ENCODE results near the gene PTOV1.

PTOV1 gene

DNA sequence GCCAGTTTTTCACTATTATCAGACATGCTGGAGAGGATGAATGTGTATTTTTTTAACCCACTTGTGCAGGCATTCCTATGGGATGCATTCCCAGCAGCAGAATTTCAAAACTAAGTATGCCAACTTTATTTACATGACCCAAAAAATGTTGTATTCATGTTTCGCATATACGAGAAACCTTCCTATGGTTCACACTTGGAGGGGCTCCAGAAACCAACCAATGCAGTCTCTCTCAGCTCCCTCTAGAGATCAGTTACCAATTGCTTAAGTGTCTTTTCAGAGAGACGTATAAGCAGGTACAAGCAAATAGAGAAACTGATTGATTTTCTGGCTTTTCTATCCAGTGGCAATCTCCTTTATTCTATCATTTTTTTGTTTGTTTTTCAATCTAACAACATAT lies 5.5 kb upstream of the PTOV1 start:
- no peak for DNase-seq

DNA sequence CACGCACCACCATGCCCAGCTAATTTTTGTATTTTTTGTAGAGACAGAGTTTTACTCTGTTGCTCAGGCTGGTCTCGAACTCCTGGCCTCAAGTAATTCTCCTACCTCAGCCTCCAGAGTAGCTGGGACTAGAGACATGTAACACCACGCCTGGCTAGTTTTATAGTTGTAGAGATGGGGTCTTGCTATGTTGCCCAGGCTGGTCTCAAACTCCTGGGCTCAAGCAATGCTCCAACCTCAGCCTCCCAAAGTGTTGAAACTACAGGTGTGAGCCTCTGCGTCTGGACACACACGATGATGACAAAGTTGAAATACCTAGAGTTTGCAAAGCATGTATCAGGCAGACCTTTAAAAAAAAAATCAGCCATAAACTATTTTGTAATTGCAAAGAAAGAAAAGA lies 4.6 kb upstream of the PTOV1 start:
- no peak for DNase-seq

DNA sequence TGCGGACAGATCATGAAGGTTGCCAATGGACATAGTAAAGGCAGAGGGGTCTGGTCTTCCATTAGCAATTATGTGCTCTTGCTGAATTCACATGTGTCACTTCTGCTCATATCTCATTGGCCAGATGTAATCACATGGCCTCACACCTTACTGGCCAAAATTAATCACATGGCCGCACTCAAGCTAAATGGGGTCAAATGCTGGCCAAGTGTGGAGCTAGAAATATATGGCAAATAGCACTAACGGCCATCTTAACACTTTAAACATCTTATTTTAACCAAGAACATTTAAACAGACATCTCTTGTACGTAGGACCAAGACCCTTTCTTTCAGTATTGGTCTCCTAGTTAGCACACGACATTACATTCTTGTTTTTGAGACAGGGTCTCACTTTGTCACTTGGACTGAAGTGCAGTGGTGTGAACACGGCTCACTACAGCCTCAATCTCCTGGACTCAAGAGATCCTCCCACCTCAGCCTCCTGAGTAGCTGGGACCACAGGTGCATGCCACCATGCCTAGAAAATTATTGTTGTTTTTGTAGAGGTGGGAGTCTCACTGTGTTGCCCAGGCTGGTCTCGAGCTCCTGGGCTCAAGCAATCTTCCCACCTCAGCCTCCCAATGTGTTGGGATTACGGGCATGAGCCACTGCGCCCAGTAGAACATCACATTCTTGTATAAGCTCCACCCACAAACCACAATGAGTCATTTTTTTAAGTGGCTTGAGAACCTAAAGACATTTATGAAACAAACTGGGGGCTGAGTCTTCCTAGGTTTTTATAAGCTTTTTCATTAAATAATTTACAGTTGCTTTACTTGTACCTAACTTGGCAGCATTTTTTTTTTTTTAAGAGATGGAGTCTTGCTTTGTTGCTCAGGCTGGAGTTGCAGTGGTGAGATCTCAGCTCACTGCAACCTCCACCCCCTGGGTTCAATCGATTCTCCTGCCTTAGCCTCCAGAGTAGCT lies 2.9 kb upstream of the PTOV1 start:
- no peak for DNase-seq

DNA sequence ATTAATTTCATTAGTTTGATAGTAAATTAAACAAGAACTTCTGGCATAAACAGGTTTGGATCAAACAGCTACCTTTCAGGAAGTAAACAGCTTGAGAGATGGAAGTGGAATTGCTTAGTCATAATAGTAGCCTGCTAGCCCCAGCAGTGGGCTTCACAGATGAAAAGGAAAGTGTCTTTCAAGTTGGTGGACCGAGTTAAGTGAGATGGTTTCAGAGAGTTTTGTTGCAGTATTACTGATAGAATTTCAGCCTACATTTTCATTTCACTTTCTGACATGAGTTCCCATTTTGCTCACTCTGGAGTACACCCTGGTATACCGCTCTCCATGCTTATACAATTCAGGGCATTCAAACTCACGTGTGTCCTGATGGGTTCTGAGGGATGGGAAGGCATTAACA lies 2.0 kb upstream of the PTOV1 start:
- no peak for DNase-seq

DNA sequence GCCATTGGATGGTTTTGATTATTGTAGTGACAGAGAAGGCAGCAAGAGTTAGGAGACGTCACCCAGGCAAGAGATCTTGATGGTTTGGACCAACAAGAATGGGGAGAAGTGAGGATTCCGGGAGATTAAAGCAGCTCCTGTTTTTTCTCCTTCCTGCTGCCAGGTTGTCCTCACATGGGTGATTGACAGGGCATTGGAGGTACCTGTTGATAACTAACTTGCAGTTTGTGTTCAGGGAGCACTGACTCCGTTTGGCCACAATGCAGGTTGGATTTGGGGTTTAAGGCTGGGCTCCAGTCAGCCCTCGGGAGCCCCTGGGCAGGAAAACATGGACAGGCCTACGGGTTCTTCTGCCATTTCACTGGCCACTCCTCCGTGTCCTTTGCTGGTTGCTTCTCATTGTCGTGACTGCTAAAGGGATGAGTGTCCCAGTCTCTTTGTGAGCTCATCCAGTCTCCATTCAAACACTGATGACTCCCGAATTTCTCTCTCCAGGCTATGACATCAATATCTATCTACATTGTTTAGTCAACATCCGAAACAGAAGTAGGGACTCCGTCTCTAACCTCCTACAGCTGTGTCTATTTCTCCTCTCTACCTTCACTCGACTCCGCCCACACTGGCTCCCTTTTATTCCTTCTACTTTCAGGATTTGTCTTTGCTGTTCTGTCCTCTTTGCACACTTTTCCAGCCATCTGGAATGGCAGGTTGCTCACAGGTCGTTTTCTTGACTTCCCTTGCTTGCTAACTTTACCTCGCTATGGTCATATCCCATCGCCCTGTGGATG lies 1.3 kb upstream of the PTOV1 start:
- no peak for DNase-seq

DNA sequence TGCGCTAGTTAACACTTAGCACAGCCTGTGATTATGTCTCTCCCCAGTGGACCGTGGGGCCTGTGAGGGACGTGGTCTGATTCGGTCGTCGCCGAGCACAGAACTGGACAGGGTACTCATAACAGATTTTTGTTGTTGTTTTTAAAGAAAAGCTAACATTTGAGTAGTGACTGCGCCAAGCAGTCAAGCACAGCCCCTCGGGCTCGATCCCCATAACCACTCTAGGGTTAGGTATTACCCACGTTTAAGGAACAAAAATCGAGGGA lies 805 bp upstream of the PTOV1 start:
- no peak for DNase-seq

DNA sequence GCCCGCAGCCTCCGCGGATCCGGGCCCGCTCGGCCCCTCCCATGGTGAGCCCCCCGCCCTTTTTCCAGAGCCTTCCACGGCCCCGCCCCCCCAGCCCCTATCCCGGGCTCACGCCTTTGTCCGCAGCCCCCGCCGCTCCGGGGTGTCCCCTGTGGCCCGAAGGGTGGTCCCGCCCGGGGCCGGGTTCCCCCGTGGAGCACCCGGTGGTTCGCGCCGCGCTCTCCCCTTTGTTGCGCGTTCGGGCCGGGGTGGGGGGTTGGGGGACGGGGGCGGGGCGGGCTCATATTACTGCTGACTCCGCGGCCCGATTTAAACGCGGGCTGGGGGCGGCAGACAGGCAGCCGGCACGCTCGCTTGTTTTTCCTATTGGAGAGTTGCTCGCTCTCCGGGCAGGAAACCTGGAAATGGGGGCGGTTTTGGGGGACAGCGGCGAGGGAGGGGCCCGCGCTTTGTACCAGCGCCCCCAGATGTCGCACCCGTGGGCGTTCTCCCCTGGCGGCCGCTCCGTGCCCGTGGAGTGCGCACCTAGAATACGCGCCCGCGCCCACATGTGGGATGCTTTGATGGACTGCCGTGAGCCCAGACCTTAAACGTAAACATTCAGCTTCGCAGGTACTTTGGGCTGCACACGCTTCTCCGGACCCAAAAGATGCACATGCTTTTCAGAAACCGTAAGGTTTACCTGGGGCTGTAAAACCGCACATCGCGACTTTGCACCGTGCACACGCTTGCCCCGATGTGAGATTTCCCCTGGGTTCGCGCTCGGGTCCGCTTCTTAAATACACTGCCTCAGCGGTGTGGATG lies 699 bp downstream of the PTOV1 start:
- DNase-seq = peak; percentile 82

DNA sequence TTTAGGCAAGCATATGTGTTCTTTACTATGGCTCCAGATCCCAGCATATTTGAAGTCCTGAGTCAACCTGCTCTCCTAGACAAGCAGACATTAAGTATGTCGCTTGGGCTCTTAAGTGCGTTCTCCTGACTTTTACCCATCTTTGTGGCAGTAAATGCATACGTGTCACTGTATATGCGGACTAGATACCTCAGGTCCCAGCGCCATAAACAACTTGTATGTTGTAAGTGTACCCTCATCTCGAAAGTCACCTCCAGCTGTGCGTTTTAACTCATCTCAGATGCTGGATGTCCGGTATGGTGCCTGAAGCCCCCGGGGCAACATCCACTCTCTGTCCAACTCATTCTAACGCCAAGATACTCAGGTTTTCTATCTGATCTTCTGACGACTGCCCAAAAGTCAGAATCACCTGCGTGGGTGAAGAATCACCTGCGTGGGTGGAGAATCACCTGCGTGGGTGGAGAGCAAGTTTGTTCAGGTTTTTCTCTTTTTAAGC lies 1.7 kb downstream of the PTOV1 start:
- DNase-seq = no peak

DNA sequence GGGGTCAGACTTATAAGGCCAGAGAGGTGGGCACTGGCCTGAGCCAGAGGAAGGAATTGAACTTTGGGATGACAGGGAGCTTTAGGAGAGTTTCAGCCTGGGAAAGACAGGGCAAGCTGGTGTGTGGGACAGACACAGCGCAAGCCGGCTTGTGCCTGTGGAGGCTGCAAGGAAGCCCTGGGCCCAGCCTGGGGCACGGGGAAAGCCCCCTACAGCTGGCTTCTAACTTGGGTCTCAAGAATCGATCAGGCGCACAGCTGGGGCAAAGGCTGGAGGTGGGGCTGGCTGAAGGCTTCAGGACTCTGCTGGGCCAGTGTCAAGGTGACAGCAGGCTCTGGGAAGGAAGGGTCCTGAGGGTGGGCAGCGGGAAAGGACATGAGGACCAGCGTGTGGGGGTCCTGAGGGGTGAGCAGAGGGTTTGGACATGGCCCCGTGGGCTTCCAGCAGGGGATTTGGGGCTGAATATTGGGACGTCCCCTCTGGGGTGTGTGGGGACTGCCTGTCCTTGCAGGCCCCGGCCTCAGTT lies 3.0 kb downstream of the PTOV1 start:
- DNase-seq = no peak

DNA sequence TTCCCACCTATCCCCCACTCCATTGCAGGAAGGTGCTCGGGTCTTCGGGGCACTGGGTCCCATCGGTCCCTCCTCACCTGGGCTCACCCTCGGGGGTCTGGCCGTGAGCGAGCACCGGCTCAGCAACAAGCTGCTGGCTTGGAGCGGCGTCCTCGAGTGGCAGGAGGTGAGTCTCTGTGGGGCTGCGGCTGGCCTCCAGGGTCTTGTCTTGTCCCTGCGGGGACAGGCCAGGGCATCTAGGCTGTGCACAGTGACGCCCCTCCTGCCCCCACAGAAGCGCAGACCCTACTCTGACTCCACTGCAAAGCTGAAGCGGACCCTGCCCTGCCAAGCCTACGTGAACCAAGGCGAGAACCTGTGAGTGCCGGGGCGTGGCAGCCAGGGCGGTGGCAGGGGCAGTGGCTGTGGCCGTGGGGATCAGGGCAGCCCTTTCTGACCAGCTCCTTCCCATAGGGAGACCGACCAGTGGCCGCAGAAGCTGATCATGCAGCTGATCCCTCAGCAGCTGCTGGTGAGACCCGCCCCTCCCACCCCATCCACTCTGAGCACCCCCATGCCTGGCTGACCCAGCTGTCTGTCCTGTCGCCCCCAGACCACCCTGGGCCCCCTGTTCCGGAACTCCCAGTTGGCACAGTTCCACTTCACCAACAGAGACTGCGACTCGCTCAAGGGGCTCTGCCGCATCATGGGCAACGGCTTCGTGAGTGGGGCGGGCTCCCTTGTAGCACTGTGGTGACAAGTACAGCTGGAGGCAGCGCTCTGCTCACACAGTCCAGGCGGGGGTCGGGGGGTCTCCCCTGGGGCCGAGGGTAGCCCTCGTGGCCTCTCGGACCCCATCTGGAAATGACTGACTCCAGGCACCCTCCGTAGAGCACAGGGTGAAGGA lies 3.7 kb downstream of the PTOV1 start:
- no peak for DNase-seq

DNA sequence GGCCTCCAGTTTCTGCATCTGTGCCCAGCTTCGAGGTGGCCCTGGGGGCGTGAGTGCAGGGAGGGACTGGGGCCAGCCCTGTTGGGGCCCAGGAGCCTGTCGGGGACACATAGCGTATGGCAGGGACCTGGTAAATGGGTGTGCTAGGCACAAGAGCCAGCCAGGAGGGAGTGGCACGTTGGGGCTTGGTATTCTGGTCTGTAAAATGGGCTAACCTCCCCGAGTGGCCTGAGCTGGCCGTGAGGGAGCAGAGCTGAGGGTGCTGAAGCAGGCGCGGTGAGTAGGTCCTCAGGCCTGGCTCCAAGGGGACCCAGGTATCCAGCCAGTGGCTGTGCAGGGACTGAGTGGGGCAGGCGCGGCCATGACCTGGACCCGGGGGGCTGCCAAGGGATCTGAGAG lies 4.3 kb downstream of the PTOV1 start:
- DNase-seq = no peak

DNA sequence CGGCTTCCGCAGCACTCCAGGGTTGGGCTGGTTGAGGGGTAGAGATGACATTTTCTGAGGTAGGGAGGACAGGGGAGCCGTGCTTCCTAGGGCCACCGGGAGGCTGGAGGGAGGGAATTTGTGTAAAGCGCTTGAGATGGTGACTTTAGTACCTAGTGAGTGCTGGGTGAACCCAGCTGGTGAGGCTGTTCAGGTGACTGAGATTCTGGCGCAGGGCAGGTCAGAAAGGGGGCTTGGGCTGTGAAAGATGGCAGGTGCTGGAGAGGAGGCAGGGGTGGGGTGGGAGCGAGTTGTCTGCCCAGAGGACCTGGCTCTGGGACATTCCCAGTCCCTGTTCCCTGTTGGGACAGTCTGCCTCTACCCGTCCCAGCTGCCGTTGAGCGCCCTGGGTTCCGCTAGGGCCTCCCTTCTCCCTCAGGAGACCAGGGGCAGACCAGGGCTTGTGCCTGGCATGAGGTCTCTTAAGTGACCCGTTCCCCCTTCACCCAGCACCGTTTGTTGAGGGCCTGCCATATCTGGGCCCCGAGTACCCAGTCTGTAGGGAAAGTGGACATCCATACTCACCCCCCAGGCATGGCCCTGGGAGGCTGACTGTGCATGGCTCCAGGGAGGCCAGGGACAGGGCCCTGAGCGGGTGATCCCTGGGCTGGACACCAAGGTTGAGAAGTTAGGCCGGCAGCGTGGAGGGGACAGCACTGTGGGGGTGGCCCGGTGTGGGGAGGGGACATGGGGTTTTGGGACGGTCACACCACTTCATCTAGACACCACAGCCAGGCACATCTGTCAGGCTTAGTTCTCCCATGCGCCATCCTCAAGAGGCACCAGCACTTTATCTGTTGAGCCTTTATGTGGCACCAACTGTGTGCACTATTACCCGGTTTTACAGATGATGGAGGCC lies 5.0 kb downstream of the PTOV1 start:
- DNase-seq = no peak

DNA sequence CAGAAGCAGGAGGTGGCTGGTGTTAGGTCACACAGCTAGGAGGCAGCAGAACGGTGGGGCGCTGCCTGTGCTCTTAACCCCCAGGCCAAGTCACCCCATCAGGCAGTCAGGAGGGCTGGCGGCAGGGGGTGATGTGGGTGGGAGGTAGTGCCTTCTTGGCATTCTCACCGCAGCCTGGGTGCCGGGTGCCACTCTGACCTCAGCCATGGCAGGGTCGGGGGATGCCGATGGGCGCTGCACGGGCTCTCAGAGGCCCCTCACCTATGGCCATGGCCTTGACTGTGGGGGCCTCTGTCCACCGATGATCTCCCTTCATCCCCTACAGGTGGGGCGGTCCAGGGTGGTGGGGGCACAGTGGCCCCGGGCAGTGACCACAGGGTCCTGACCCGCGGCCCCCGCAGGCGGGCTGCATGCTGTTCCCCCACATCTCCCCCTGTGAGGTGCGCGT lies 5.6 kb downstream of the PTOV1 start:
- DNase-seq = no peak

DNA sequence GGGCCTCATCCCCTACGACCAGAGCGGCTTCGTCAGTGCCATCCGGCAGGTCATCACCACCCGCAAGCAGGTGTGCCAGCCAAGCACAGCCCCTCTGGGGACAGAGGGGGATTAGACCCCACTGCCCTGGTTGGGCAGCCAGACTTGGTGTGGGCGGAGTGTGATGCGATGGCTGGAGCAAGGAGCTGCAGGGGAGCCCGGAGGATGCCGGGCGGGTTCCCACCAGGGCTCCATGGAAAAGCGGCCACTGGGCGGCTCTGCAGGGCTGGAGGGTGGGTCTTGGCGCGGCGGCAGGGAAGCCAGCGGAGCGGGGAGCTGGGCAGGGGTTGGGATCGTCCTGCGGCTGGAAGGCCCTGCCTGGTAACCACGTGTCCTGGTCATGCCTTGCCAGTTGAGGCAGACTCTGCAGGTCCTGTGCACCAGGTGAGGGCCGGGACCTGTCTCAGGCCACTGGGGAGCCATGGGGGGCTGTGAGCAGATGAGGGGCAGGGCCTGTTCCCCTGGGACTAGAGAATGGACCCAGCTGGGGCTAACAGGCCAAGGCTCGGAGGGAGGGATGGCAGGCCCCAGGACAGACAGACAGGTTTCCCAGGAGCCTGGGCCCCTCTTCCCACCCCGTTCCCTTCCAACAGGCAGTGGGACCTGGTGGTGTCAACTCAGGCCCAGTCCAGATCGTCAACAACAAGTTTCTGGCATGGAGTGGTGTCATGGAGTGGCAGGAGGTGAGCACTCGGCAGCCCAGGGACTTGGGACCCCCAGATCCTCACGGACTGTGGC lies 6.3 kb downstream of the PTOV1 start:
- DNase-seq = no peak

DNA sequence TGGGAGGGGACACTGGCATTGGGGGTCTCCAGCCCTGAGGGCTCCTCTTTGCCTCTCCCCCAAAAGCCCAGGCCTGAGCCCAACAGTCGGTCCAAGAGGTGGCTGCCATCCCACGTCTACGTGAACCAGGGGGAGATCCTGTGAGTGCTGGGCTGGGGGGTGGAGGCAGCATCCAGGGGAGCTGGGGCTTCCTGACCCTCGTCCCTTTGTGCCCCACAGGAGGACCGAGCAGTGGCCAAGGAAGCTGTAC lies 6.8 kb downstream of the PTOV1 start:
- DNase-seq = no peak

DNA sequence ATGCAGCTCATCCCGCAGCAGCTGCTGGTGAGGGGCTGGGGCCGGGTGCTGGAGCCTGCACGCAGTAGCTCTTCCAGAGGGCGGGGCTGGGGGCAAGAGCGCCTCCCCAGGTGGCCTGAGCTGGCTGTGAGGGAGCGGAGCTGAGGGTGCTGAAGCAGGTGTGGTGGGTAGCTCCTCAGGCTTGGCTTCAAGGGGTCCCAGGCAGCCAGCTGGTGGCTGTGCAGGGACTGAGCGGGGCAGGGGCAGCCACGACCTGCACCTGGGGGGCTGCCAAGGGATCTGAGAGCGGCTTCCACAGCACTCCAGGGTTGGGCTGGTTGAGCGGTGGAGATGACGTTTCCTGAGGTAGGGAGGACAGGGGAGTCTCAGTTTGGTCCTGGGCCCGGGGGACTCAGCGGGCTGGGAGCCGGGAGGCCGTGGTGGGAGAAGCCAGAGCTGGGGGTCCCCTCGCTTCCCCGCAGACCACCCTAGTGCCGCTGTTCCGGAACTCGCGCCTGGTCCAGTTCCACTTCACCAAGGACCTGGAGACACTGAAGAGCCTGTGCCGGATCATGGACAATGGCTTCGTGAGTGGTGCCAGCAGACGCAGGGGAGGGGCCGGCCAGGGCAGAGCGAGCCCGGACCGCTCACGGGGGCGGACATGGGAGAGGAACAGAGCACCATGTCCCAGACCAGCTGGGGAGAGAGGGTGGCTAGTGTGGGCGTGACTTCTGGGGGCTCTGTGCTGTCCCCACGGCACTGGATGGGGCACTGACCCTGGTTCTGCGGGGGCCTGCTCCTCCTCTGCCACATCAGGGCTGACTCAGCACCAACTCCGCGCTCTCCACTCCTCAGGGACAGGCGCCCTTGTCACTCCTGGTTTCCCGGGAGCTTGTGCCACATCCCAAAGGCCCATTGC lies 7.4 kb downstream of the PTOV1 start:
- no peak for DNase-seq

DNA sequence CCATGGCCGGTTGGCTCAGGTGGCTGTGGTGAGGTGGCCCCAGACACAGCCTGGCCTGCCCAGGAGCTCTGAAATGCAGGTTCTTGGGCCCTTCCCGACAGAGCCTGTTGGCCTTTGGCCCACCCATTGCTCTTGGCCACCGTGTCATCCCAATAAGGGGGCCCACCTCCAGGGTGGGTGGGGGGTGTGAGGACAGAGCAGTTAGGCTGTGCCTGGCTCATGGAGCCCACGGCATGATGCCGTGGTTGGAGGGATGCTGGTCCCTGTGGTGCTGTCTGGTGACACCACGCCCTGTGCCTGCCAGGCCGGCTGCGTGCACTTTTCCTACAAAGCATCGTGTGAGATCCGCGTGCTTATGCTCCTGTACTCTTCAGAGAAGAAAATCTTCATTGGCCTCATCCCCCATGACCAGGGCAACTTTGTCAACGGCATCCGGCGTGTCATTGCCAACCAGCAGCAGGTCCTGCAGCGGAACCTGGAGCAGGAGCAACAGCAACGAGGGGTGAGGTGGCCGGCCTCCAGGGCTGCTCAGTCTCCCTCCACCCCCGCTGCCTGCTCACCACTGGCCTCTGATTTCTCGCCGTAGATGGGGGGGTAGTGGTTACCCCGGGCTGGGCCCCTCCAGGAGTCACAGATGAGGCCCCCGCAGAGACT lies 8.8 kb downstream of the PTOV1 start:
- peak; percentile 51 for DNase-seq

DNA sequence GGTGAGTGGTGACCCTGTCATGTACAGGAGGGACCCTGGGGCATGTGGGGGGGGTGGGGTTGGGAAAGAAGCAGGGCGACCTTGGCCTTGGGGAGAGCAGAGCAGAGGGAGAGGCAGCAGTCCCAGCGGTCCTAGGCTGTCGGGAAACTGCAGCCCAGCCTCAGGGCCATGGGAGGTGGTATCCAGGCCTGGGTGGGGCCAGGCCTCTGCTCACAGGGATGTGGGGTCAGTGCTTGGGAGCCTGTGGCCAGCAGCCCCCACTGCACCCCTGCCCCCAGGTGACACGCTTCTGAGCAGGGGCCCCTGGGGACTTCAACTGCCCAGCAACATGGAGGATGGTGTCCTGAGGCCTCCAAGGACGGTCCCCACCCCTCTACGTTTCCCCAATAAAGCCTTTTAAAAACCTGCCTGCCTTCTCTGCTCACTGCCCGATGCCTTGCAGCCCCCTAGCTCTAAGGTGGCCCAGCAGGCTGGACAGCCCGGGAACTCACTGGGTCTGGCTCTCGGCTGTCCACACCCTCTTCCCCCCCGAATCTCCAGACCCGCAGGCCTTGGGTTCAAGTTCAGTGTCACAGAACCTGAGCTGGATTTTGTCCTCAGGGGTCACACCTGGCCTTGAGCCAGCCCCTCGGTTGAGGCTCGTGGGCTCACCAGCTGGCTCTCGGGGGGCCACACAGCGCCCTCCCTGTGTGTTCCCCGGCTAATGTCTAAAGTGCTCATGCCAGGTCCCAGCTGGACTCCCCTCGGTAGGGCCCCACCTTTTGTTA lies 9.6 kb downstream of the PTOV1 start:
- DNase-seq = no peak

Data from left hindlimb (tissue), 1 donor.